ENCODE data around the gene RAPGEF1.

GRCh38 chr9:131578731-131579504 lies 161.0 kb downstream of the RAPGEF1 start:
- TF ChIP-seq CTCF (IDR thresholded peaks at IDR 0.05; ENCODE audit: insufficient read depth, low read depth, low read length) (no peak), EZH2 (IDR thresholded peaks at IDR 0.05; ENCODE audit: insufficient read depth, low read length) (no peak)

Data from astrocyte (in vitro differentiated cells and primary cell).